AG04450 (cell line): ENCODE data around the gene UCK1. TPM values are rescaled to one million over a fixed set of nuclear protein-coding genes. Genes with fewer than 3 reads are reported as not detected.

Experiments used
- CTCF ChIA-PET: fragments of 300-600, 350-600 bp; formaldehyde crosslinking; extraction: SDS; loops from one replicate; lab custom pipeline; 2022; ENCODE audit warnings: antibody characterized with exemption, inconsistent platforms; lab: Charles Lee
- POLR2A ChIA-PET: fragments of 350-600 bp; formaldehyde crosslinking; extraction: SDS; loops from one replicate; lab custom pipeline; 2021; ENCODE audit warnings: antibody characterized with exemption, inconsistent platforms; lab: Yijun Ruan, JAX
- DNase-seq: peaks from one replicate; pipeline ENCODE4 v3.0.0-alpha.2; 2011; ENCODE audit warnings: low read depth, low spot score
- H3K27ac ChIP-seq: one replicate; pipeline ENCODE4 v1.5.1; 2012; ENCODE audit warnings: low read depth, low read length, control low read depth
- H3K27me3 ChIP-seq: one replicate; pipeline ENCODE4 v1.6.0; 2012; ENCODE audit warnings: low read length; ENCODE audit not compliant: control insufficient read depth, insufficient read depth
- H3K4me3 ChIP-seq: 2 replicates; pipeline ENCODE4 v1.5.1; 2011; ENCODE audit warnings: mild to moderate bottlenecking, low read depth, low read length, control low read depth
- H3K9me3 ChIP-seq: 2 replicates; pipeline ENCODE4 v1.5.1; 2012; ENCODE audit warnings: low read length; ENCODE audit not compliant: control insufficient read depth, insufficient read depth
- polyA plus RNA-seq: library from polyadenylated mRNA; depleted of rRNA; stranded (reverse); fragments of >200 nt; gene quantifications from 2 replicates; pipeline ENCODE4 v1.2.3, GENCODE V29; 2011
- TF ChIP-seq, protein P1 (sequence below): IDR thresholded peaks from 2 replicates; pipeline ENCODE4 v1.5.1; 2011; ENCODE audit warnings: low read depth, low read length, control low read depth, inconsistent platforms

Gene UCK1
- polyA plus RNA-seq, 1 experiment = 19.1 TPM

DNA sequence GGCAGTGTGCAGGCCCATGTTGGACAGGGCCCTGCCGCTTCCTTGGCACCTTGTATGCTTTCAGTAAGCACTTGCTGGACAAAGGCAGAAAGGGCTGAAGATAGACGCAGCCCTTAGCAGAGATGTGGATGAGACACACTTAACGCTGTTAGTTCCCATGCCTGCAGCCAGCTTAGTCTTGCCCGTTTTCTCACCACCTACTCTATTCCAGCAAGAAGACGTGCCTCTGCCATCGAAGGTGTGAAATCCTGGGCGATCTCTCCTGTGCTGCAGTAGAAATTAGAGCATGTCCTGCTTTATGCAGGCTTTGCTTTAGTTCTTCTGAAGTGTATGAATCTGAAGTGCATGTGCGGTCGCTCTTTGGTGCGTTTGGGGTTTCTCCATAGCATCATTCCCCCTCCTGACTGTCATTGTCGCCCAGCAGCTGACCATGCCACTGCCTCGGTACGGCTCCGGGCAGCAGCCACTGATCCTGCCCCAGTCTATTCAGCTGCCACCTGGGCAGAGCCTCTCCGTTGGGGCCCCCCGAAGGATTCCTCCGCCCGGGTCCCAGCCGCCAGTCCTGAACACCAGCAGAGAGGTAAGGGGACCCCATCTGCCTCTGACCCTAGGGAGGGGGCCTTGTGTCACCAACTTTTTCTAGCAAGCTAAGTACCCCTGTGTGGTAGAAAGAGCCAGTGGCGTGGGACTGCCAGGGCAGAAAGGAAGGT, 39.9 kb downstream of the UCK1 start:
- H3K4me3 ChIP-seq = no peak overlapping the region
- no peaks in the 10 kb centered on the region; the same call in 1 of the 2 replicates for H3K9me3 ChIP-seq
- CTCF ChIA-PET = interaction anchor here (0.8 kb wide), 1 partner anchor 12 kb away, joined by 3 read pairs; no protein-coding TSS in a partner anchor
- POLR2A ChIA-PET = no interaction called here
- DNase-seq = no peak
- H3K27ac ChIP-seq = no peak overlapping the region
- TF ChIP-seq, protein P1, sequence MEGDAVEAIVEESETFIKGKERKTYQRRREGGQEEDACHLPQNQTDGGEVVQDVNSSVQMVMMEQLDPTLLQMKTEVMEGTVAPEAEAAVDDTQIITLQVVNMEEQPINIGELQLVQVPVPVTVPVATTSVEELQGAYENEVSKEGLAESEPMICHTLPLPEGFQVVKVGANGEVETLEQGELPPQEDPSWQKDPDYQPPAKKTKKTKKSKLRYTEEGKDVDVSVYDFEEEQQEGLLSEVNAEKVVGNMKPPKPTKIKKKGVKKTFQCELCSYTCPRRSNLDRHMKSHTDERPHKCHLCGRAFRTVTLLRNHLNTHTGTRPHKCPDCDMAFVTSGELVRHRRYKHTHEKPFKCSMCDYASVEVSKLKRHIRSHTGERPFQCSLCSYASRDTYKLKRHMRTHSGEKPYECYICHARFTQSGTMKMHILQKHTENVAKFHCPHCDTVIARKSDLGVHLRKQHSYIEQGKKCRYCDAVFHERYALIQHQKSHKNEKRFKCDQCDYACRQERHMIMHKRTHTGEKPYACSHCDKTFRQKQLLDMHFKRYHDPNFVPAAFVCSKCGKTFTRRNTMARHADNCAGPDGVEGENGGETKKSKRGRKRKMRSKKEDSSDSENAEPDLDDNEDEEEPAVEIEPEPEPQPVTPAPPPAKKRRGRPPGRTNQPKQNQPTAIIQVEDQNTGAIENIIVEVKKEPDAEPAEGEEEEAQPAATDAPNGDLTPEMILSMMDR = no peak
- H3K27me3 ChIP-seq = no peaks in the 10 kb centered on the region

DNA sequence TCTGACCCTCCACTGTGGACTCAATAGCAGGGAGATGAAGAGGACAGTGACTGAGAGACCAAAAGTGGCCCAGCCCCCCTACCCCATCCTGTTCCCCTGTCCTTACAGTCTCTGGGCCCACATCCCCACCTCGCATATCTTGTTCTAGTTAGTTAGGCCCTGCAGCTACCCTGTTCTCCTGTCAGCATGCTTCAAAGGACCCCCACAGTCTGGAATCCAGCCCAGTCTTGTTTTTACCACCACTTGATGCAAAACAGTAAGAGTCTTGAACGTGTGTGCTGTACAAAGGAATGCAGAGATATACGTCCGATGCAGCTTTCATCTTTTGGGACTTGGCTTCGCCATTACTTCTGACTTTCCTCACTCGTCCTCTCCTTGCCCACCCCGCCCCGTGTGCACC, 40.5 kb downstream of the UCK1 start:
- Histone ChIP-seq H3K27me3 (no peaks in the 10 kb centered on the region), H3K27ac (no peak overlapping the region), H3K9me3 (no peaks in the 10 kb centered on the region; the same call in 1 of the 2 replicates), H3K4me3 (no peak overlapping the region)
- no peak for DNase-seq
- POLR2A ChIA-PET = no interaction called here
- CTCF ChIA-PET = interaction anchor here (0.8 to 1.1 kb wide), 2 partner anchors 11 to 141 kb away, joined by 3 read pairs; no protein-coding TSS in a partner anchor
- TF ChIP-seq, protein P1 = no peak

DNA sequence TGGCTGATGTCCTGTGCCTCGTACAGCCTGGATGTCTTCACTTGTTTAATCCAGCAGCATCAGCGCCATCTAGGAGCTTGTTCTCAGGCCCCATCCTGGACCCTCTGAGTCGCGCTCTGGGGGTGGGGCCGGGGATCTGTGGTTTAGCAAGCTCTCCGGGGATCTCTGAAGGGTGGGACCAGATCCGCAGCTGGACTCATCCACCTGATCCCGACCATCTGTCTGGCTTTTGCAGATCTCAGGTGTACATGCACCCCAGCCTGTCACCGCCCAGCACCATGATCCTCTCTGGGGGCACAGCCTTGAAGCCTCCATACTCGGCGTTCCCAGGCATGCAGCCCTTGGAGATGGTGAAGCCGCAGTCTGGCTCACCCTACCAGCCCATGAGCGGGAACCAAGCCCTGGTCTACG, 43.4 kb downstream of the UCK1 start:
- ChIA-PET POLR2A (no interaction called here), CTCF (no interaction called here)
- no peak for DNase-seq
- H3K9me3 ChIP-seq = no peaks in the 10 kb centered on the region
- H3K27ac ChIP-seq = no peak overlapping the region
- no peak overlapping the region for H3K4me3 ChIP-seq
- TF ChIP-seq, protein P1 = no peak
- no peaks in the 10 kb centered on the region for H3K27me3 ChIP-seq

DNA sequence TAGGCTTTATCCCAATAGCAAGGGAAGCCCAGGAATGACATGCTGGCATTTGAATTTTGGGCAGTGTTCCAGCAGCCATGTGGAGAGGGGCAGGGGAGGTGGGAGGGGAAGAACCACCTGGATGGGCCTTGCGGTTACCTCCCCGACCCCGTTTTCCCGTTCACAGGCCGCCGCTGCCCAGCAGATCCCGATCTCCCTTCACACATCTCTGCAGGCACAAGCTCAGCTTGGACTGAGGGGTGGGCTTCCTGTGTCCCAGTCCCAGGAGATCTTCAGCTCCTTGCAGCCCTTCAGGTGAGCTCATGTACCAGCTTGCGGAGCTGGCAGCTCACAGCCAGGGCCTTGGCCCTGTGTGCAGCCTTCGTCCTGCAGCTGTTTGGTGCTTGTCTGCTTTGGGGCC, 44.1 kb downstream of the UCK1 start:
- POLR2A ChIA-PET = no interaction called here

More for the DNA sequence above, 44.1 kb downstream of the UCK1 start:
- DNase-seq = no peak
- Histone ChIP-seq H3K4me3 (no peak overlapping the region), H3K9me3 (no peaks in the 10 kb centered on the region), H3K27ac (no peak overlapping the region), H3K27me3 (no peaks in the 10 kb centered on the region)
- TF ChIP-seq, protein P1 = no peak
- CTCF ChIA-PET = interaction anchor here (0.6 kb wide), 1 partner anchor 41 kb away, joined by 3 read pairs; no protein-coding TSS in a partner anchor
